ENCODE measurements around the gene CTSS.
"Not testable (repeated sequence)": the region's sequence is repeated elsewhere in the genome, so short reads cannot be mapped to it uniquely, and the experiment has no call there.

CTSS gene

GRCh38 chr1:150775931-150776505 is 10.4 kb upstream of the CTSS start:
- not testable (repeated sequence) for DNase-seq

- DNase-seq = no peak
These were observed 9.7 kb upstream of the CTSS start for GRCh38 chr1:150775276-150775675.

- DNase-seq = no peak
These were observed 6.7 kb upstream of the CTSS start for GRCh38 chr1:150772326-150772725.

- not testable (repeated sequence) for DNase-seq
These were observed 2.1 kb upstream of the CTSS start for GRCh38 chr1:150767704-150768103.

- DNase-seq = not testable (repeated sequence)
These were observed 361 bp upstream of the CTSS start for GRCh38 chr1:150765977-150766301.

GRCh38 chr1:150764617-150765101 is 919 bp downstream of the CTSS start:
- DNase-seq = no peak

GRCh38 chr1:150763018-150763417 is 2.6 kb downstream of the CTSS start:
- DNase-seq = no peak

- no peak for DNase-seq
These were observed 3.0 kb downstream of the CTSS start for GRCh38 chr1:150762552-150762951.

GRCh38 chr1:150761801-150762200 is 3.8 kb downstream of the CTSS start:
- DNase-seq = no peak

GRCh38 chr1:150760013-150760412 is 5.6 kb downstream of the CTSS start:
- no peak for DNase-seq

- no peak for DNase-seq
These were observed 12.2 kb downstream of the CTSS start for GRCh38 chr1:150753416-150753815.

GRCh38 chr1:150751443-150751842 is 14.1 kb downstream of the CTSS start:
- DNase-seq = no peak

GRCh38 chr1:150749720-150750311 is 15.8 kb downstream of the CTSS start:
- no peak for DNase-seq

- no peak for DNase-seq
These were observed 16.5 kb downstream of the CTSS start for GRCh38 chr1:150748878-150749719.

- no peak for DNase-seq
These were observed 35.4 kb downstream of the CTSS start for GRCh38 chr1:150730130-150730721.

GRCh38 chr1:150724336-150724735 is 41.2 kb downstream of the CTSS start:
- no peak for DNase-seq

- DNase-seq = no peak
These were observed 44.9 kb downstream of the CTSS start, which contains the start of gene HORMAD1 for GRCh38 chr1:150720703-150721102. TSS of gene HORMAD1 (minus strand) at chr1:150720895. CDS start at chr1:150719505, 1,390 bp downstream.

- no peak for DNase-seq
These were observed 45.5 kb downstream of the CTSS start for GRCh38 chr1:150720098-150720497.

- no peak for DNase-seq
These were observed 47.2 kb downstream of the CTSS start for GRCh38 chr1:150718225-150718891.

GRCh38 chr1:150709031-150709430 is 56.5 kb downstream of the CTSS start:
- DNase-seq = not testable (repeated sequence)

- no peak for DNase-seq
These were observed 57.0 kb downstream of the CTSS start for GRCh38 chr1:150708595-150708994.

- no peak for DNase-seq
These were observed 59.5 kb downstream of the CTSS start for GRCh38 chr1:150706091-150706490.

All from amygdala (tissue), 56 donors.